MM.1S (cell line): ENCODE results near the gene TMEM256.

ENCODE experiments used
- CTCF ChIP-seq: fragments of 300-600 bp; sonication (generic); IDR thresholded peaks from 2 replicates; pipeline ENCODE4 v1.5.1; 2016; ENCODE audit warnings: antibody characterized with exemption, low read length, mixed read lengths
- EZH2 ChIP-seq: fragments of 300-600 bp; sonication (generic); optimal IDR thresholded peaks from 2 replicates; pipeline ENCODE3; 2017; ENCODE audit warnings: low read depth, mild to moderate bottlenecking, antibody characterized with exemption, low read length, mixed read lengths

GRCh38 chr17:7407082-7407481 lies 3.2 kb upstream of the TMEM256 start:
- TF ChIP-seq CTCF, result no peak
- TF ChIP-seq EZH2, result no peak
